Erythroblast (primary cell): Measurements from ENCODE around the gene NFIB.

Source experiments
- GATA1 ChIP-seq: IDR thresholded peaks from 2 replicates; pipeline ENCODE4 v1.6.1; 2011; ENCODE audit warnings: low read depth, mild to moderate bottlenecking, control low read depth, low read length, moderate library complexity
- POLR2A ChIP-seq: IDR thresholded peaks from 2 replicates; pipeline ENCODE4 v1.6.1; 2011; ENCODE audit warnings: mild to moderate bottlenecking, low read length

GRCh38 chr9:14346811-14347405 lies 33.0 kb upstream of the NFIB start:
- TF ChIP-seq POLR2A (no peak), GATA1 (no peak)
